ENCODE results near the gene GPR183.

GPR183 gene

GRCh38 chr13:99295488-99296252 lies 11.5 kb downstream of the GPR183 start:
- DNase-seq (ENCODE audit: low read depth in 2 of 2): no peak

DNA sequence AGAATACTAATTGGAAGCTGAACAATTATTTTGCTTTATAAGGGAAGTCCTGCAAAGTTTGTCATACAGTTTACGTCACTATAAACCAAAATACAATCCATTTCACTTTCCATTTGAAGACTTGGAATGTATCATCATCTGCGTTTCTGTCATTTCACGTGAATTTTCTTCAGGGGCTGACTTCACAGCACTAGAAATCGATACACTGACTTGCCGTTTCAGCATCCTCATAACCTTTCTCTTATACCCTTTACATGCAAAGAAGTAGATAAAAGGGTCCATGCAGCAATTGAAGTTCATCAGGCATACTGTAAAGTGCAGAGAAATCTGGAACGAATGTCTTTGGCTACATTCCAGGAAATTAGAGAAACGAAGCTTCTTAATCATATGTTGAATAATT lies 12.2 kb downstream of the GPR183 start:
- DNase-seq (ENCODE audit: low read depth in 2 of 2): no peak

GRCh38 chr13:99294198-99294597 lies 13.0 kb downstream of the GPR183 start:
- no peak for DNase-seq (ENCODE audit: low read depth in 2 of 2)

DNA sequence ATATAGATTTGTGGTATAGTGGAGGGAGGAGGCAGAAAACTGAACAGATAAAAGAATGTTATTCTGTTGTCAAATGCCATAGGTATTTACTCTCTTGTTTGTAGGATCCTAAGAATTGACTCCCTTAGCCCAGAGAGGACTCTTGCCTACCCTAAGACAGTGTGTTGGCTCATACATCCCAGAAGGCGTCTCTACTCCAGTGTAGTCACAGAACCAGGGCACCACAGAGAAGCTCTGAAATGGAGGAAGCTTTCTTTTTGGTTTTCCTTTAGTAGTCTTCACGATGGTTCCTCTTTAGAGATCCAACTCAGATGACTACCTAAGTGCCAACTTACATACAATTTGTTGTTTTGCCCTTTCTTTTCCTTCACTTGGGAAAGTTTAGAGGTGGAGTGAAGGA lies 14.0 kb downstream of the GPR183 start:
- DNase-seq (ENCODE audit: low read depth in 2 of 2): no peak

GRCh38 chr13:99290894-99291293 lies 16.3 kb downstream of the GPR183 start:
- no peak for DNase-seq (ENCODE audit: low read depth in 2 of 2)

- DNase-seq (ENCODE audit: low read depth in 2 of 2): peak; percentile 25 to 36
These were observed 17.4 kb downstream of the GPR183 start for GRCh38 chr13:99289674-99290337.

- DNase-seq (ENCODE audit: low read depth in 2 of 2): no peak
These were observed 17.9 kb downstream of the GPR183 start for GRCh38 chr13:99289271-99289670.

GRCh38 chr13:99288089-99288488 lies 19.1 kb downstream of the GPR183 start:
- DNase-seq (ENCODE audit: low read depth in 2 of 2): no peak

DNA sequence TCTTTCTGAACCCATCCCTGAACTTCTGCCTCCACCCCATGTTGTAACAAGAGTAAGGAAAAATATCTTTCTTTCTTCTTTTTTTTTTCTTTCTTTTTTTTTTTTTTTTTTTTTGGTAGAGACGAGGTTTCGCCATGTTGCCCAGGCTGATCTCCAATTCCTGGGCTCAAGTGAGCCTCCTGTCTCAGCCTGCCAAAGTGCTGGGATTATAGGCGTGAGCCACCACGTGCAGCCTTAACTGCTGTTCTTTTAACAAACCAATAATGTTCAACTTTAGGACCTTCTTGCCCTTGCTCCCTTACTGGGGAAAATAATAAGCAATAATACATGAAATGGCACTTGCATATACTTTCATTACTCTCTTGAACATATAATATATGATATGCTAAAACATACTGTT lies 19.6 kb downstream of the GPR183 start:
- DNase-seq (ENCODE audit: low read depth in 2 of 2): no peak

- DNase-seq (ENCODE audit: low read depth in 2 of 2): no peak
These were observed 21.6 kb downstream of the GPR183 start for GRCh38 chr13:99285432-99286182.

DNA sequence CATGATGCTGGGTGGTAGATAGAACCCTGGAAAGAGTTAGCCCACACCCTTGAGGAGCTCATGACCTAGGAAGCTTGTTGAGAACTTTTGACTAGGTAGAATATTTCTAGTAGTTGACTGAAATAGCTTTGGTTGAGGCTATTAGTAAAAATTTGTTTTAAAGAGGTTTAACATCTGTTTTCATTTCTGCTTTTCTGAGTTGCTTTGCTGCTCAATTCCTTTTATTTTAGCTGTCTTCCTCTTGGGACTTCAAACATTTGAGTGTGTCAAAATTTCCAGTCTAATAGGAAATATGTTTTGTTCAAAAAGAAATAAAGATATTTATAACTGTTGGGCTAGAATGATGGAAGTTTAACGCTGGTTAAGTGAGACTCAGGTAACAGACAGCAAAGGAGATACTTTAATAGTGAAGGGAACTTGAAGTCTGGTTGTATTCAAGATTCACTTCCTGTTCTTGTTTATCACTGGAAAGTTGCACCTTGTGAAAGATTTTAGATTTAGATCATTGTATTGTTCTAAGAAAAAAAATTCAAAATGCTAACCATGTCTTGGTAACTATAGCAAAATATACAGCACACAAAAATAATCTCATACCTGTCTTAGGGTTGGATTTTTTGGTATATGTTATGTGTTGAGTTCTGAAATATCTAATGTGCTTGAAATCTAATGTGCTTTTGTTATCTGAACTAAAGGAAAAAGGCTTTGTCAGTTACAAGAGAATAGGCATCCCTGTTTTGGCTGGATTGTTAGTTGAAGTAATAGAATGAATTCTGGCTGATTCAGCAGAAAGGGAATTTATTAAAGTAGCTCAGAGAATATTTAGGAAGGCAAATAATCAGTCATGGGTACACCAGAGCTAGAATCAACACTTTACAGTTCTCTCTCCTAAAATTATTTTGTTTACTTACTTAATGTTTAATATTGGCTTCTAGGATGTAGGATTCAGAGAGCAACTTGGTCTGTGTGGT lies 24.7 kb downstream of the GPR183 start:
- DNase-seq (ENCODE audit: low read depth in 2 of 2): no peak

GRCh38 chr13:99281811-99282263 lies 25.4 kb downstream of the GPR183 start:
- DNase-seq (ENCODE audit: low read depth in 2 of 2): peak in 1 of 2 donors; percentile 24

DNA sequence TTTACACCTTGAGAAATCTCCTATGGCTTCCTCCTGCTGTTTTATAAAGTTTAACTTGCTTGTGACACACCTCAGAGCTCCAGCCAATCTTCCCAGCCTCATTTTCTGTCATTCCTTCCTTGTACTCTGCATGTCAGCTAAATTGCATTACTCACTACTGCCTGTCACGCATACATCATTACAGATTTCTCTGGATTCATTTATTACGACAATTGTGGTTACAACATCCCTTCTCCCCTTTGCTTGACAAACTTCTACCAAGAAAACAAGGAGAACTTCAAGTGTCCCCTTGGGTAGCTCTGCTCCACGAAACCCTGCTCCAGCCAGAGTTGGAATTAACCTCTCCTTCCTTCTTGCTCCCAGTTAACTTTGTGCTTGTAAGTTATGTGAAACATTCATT lies 27.0 kb downstream of the GPR183 start:
- DNase-seq (ENCODE audit: low read depth in 2 of 2): no peak

- DNase-seq (ENCODE audit: low read depth in 2 of 2): no peak
These were observed 27.6 kb downstream of the GPR183 start for GRCh38 chr13:99279637-99280036.

DNA sequence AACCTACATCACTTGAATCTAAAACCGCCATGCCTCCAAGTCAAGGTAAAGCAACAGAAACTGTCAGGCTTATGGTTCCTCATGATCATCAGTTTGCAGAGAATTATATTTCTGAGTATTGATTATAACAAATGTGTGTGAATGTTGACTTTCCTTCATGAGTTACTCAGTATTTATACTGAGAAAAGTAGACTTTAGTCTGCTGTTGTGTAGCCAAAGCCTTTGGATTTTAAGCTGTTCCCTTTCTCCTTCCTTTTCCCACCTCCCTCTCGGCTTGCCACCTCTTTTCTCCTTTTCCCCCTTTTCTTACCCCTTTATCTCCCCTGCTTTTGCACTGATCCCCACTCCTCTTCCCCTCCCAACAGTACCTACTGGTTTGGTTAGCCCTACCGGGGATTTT lies 28.4 kb downstream of the GPR183 start:
- DNase-seq (ENCODE audit: low read depth in 2 of 2): no peak

DNA sequence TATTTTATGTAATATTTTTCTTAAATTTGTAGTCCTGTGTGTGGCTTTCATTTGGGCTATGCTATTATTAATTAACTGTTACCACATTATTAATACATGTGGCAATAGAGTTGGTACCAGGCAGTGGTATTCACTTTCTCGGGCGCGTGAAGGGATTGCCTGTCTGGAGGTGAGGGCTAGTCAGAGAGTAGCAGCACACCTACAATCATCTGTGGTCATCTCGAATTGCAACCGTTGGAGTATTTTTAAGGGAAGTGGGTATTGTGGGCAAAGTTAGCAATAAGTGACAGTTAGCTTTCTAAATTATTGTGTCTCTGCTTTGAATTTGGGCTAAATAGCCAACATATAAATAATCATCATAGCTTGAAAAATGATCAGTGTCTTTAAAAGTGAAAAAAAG lies 29.0 kb downstream of the GPR183 start:
- DNase-seq (ENCODE audit: low read depth in 2 of 2): no peak

- no peak for DNase-seq (ENCODE audit: low read depth in 2 of 2)
These were observed 29.6 kb downstream of the GPR183 start for GRCh38 chr13:99277629-99278028.

- no peak for DNase-seq (ENCODE audit: low read depth in 2 of 2)
These were observed 30.5 kb downstream of the GPR183 start for GRCh38 chr13:99276706-99277105.

- no peak for DNase-seq (ENCODE audit: low read depth in 2 of 2)
These were observed 32.1 kb downstream of the GPR183 start for GRCh38 chr13:99275093-99275469.

GRCh38 chr13:99273128-99273527 lies 34.1 kb downstream of the GPR183 start:
- no peak for DNase-seq (ENCODE audit: low read depth in 2 of 2)

DNA sequence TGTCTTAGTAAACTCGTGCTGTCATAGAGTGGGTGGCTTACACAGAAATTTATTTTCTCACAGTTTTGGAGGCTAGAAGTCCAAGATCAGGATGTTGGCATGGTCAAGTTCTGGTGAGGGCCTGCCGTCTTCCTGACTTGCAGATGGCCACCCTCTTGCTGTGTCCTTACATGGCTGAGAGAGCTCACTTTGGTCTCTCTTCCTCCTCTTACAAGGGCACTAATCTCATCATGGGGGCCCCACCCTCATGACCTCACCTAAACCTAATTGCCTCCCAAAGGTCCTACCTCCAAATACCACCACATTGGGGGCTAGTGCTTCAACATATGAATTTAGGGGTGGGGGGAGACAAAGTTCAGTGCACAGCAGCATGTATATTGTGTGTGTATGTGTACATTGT lies 34.7 kb downstream of the GPR183 start:
- DNase-seq (ENCODE audit: low read depth in 2 of 2): no peak

DNA sequence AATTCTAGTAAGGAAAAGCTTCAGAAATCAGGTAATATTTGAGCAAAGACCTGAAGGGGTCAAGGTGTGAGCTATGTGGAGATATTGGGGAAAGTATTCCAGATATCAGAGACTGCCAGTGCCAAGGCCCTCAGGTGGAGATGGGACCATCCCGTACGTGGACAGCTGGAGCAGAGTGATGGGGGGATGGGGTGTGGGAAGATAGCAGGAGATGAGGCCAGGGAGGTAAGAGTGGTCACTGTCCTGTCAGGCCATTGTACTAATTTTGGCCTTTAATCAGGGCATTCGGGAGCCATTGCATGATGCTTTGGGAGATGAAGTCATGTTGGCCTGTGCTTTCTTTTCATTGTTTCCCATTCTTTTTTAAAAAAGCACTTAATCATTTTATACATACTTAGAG lies 36.0 kb downstream of the GPR183 start:
- no peak for DNase-seq (ENCODE audit: low read depth in 2 of 2)
